ENCODE results near the gene VIPR1.

VIPR1 gene

DNA sequence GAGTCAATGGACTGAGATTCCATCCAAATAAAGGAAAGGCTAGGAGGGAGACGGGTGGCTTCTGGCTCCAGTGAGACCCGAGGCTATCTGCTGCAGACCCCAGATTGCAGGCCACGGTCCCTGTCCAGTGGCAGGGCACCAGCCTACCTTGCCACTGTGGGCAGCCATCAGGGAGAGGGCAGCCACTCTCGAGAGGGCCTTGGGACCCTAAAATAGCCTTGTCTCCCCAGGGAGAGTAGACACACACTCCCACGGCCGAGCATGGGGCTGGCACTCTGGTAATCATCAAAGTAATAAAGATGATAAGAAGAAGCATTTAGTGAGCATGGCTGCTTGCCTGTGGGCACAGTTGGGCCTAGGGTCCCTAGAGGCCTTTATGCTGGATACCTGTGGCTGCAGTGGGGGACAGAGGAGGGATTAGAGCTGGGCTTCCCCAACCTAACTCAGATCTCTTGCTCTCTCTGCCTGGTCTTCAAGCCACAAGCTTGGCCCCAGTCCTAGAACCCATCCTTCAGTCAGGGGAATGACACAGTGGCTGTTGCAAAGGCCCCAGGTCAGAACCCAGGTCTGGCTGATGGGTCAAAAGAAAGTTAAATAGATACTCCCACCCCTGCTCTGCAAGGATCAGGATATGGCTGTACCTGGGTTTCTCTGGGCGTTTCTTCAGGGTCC, 9.2 kb upstream of the VIPR1 start:
- no peak for DNase-seq (ENCODE audit: low read depth in 2 of 2)

DNA sequence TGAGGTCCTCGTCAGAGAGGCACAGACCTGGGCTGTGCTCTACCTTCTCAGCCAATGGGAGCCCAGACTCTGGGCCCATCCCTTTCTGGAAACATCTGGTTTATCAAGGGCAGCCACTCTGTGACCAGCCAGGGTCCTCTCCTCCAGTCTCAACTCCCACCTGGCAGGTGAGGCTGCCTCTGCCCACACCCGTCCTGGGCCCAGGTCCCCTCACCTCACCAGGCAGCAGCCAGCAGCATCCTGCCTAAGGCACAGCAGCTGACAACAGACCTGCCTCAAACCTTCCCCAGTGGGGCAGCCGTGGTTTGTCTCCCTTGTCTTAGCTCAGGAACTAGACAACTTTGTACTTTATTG, 8.7 kb upstream of the VIPR1 start:
- DNase-seq (ENCODE audit: low read depth in 2 of 2) = no peak

DNA sequence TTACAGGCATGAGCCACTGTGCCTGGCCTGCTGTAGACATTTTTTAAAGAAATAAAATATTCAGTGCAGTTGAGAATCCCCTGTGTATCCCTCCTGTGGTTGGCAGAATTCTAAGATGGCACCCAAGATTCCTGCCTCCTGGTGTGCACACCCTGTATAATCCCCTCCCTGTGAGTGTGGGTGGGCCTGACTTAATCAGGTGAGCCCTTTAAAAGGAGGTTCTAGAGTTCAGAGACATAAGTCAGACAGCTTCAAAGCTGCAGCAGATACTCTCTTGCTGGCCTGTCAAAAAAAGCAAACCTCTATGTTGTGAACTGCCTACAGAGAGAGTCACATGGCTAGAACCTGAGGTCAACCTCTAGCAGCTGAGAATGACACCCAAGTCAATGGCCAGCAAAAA, 7.0 kb upstream of the VIPR1 start:
- DNase-seq (ENCODE audit: low read depth in 2 of 2) = no peak

DNA sequence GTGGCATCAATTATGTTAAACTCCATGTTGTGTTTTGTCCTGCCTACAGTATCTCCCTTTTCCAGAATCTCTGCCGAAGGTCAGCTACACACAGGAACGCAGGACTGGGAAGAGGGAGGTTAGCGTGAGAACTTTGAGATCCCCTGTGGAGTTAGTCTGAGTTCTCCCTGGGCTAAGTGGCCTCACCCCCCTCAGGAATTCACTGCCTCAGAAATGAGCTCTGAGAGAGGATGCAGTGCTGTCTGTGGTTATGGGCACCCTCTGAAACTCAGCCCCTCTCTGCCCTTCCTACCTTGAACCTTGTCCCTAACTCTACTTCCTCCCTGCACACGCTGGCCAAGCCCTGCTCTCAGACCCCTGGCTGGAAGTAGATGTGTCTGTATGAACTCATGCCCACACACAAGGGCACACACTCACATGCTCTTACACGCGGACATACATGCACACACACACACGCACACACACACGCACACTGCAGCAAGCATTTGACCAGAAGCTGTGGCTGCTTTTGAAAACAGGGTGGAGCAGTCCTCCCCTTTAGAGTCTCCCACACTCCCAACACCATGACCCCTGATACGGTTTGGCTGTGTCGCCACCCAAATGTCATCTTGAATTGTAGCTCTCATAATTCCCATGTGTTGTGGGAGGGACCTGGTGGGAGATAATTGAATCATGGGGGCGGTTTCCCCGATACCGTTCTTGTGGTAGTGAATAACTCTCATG, 5.3 kb upstream of the VIPR1 start:
- no peak for DNase-seq (ENCODE audit: low read depth in 2 of 2)

DNA sequence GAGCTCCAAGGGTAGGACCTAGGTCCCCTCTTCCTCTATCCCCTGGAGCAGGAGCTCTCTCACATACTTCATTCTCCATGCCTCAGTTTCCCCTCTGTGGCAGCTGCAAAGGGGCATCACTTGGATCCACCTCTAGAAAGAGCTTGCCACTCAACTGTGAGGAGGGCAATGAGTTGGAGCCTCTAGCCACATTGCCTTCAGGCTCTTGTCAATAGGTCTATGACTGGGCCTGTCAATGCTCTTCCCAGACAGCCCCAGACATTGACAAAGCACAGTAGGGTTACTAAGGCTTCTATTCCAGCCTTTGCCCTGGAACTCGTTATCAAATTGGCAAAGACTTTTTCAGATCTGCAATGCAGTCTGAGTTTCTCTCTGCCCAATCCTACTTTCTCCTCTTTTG, 4.4 kb upstream of the VIPR1 start:
- no peak for DNase-seq (ENCODE audit: low read depth in 2 of 2)

DNA sequence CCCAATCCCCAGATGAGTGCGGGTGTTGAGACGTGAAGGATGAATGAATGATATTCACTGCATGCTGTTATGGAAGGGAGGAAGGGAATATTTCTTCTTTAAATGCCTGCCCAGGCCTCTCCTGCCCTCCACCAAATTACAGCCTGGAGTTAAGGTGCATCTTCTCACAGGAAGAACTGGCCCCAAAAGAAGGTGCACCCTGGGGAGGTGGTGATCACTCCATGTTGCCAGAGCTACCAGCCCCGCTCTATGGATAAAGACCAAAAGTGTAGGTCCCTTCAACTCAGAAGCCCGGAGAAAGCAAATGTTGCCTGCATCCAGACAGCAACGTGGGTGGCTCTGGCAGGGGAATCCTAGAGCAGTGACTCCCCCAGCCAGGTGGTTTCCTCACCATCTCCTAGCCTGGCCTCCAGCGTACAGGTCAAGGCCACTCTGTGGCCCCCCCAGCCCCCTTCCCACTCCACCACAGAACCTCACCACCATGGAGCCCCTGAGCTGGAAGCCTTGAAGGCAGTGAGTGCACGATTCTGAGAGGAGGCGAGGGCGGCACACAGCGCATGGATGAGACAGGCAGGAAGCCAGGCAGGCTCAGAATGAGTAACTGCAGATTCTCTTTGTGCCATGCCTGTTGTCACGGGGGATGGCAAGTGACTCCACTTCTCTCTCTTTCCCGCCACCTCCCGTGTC, 3.5 kb upstream of the VIPR1 start:
- DNase-seq (ENCODE audit: low read depth in 2 of 2) = no peak

DNA sequence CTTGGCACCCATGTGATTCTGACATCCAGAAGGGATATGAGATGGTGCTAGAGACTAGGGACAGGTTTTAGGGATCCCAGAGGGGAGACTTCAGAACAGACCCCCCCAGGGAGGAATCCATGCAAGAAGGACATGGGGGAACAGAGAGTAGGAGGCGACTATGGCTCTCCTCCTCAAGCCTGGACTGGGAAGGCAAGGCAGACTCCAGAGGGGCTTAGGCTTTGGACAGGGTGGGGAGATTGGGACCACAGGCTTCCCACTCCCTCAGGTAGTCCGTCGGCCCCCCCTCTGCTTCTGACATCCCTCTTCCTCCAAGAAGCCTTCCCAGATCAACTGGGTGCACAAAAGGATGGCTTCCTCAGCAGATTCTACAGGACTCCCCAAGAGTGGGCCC, 3.0 kb upstream of the VIPR1 start:
- DNase-seq (ENCODE audit: low read depth in 2 of 2) = no peak

DNA sequence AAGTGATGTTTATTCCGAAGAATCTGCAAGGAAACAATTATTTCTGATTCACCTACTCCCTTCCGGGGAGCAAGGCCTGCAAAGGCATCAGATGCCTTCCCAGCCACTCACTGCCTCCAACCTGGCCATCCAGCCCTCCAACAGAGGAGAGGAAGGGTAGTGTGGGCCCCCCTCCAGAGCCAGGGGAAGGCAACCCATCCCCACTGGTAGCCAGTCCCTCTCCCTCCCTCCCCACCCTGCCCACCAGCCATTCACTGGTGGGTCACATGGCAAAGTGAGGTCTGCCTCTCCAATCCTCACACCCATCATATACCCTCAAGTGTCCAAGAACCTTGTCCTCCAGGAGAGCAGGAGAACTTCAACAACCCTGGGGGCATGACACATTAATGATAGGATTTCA, 2.4 kb upstream of the VIPR1 start:
- no peak for DNase-seq (ENCODE audit: low read depth in 2 of 2)

DNA sequence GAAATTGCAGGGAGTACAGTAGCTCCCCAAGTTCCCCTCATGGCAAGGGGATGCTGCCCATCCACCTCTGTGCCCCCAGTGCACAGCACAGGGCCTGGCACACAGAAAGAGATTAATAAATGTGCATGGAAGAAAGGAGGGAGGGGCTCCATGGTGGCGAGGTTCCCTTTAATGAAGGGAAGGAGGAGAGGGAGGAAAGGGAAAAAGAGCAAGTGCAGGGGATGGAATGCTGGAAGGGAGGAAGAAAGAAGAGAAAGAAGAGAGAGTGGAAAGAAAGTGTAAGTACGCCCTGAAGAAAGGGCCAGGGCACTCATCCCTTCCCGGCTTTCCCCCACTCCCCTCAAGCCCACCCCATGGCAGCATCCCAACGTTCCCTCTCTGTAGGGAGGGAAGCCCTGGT, 1.5 kb upstream of the VIPR1 start:
- no peak for DNase-seq (ENCODE audit: low read depth in 2 of 2)

DNA sequence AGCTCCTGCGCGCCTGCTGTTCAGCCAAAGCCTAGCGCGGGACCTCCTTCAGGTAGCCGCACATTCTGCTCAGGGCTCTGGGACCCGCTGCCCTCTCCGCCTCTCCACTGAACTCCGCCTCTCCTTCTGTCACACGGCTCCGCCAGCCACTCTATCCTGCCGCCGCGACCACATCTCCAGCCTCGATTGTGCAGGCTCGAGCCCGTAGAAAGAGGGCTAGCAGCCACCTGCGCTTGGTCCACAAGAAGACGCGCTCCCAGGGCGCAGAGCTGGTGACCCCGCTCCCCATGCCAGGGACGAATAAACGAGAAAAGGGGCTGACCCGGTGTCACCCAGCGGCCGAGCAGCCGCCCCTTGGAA, 1.1 kb upstream of the VIPR1 start:
- DNase-seq (ENCODE audit: low read depth in 2 of 2) = peak in 1 of 2 donors; percentile 3

DNA sequence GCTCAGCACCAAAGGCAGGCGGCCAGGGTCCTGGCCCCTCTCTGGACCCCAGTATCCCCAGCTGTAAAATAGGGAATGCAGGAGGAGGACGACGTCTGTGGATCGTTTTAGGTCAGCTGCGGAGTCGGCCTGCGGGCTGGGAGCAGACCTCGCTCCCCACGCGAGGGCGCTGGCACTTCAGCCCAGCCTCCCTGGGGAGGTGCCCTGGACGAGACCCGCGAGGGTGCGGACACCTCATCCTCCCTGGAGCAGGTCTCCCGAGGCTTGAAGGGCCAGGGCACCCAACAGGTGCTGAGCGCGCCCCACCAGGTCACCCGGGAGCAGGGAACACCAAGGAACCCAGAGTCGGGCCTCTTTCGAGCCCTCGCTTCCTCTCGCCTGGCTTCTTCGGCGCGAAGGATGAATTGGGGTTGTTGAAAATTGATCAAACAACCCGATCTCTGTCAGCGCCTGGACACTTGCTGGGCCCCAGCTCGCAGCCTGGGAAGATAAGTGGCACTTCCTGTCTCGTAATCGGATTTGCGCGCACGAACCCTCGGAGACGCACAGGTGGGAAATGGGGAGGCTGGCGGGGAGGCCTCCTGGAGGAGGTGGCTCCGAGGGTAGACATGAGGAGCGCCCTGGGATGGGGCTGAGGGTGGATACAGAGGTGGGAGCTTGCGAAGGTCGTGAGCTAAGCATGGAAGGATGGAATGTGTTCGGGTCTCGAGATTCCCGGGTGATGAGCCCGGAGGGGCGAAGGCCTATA, 588 bp upstream of the VIPR1 start:
- DNase-seq (ENCODE audit: low read depth in 2 of 2) = peak; percentile 35 to 55

DNA sequence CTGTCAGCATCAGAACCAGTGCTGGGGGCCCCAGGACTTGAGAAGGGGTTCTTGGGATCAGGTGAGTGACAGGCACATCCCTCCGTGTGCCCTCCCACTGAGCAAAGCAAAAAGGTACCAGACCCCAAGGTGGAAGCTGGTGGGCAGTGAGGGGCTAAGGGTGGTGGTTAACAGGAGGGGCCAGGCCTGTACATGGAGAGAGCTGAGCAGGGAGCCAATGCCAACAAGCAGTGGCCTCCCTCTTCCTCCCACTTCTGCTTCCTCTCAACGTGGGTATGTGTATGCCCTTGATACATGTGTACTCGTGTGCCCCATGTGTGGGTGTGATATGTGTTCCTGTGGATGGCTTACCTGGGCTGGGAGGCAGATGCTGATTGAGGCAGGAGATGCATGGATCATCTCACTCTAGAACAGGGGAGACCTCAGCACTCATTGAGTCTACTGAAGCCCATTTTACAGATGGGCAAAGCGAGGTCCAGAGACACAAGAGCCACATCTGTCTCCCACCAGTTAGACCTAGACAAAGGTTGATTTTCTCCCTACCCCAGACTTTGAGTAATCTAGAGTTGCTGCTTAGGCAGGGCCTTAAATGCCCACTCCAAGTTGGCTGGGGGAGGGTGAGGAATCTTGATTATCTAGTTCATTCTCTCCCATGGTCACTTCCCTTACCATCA, 945 bp downstream of the VIPR1 start:
- DNase-seq (ENCODE audit: low read depth in 2 of 2) = no peak

DNA sequence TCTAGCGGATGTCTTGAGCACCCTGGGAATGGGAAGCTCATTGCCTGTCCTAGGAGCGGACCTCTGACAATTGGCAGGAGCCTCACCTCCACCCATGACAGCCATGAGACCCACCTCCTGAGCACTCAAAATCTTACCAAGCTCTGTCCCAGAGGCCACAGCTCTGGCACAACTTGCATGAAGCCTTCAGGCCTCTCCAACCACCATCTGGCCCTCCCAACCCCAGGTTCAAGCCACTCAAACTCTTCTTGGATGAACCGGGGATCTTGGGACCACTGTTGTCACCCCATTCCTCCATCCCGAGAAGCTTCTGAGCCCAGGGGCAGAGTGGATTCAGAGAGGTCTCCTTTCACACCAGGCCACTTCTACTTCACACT, 1.5 kb downstream of the VIPR1 start:
- DNase-seq (ENCODE audit: low read depth in 2 of 2) = no peak

DNA sequence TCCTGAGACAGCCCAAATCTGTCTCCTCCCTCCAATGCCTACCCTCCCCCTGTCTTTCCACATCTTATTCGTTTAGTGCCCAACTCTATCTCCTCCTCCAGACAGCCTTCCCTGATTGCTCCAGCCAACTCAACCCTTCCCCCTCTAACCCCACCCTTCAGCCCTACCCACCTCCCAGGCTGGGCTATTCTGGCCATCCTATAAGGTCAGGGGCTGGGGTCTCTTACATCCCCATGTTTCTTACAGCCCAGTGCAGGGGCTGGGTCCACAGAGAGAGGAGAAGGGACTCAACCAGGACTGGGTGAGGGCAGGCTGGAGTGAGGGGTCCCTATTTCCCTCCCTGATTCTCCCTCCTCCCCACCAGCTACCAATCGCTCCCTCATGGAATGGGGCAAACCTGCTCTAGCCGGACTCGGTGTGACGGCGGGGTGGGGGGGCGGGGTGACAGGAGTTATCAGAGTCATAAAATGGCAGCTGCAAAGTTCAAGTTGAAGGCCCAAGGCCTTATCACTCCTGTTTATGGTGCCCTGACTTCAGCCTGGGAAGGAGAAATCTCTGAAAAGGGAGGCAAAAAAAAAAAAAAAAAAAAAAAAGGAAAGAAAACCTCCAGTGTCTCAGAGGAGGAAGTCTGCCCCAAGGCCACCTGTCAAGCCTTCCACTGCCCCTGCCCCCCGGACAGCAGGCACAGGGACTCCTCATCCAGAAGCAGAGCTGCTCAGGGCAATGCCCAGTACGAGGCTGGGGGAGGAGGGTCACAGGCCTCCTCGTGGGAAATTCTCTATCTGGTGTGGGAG, 2.1 kb downstream of the VIPR1 start:
- no peak for DNase-seq (ENCODE audit: low read depth in 2 of 2)

DNA sequence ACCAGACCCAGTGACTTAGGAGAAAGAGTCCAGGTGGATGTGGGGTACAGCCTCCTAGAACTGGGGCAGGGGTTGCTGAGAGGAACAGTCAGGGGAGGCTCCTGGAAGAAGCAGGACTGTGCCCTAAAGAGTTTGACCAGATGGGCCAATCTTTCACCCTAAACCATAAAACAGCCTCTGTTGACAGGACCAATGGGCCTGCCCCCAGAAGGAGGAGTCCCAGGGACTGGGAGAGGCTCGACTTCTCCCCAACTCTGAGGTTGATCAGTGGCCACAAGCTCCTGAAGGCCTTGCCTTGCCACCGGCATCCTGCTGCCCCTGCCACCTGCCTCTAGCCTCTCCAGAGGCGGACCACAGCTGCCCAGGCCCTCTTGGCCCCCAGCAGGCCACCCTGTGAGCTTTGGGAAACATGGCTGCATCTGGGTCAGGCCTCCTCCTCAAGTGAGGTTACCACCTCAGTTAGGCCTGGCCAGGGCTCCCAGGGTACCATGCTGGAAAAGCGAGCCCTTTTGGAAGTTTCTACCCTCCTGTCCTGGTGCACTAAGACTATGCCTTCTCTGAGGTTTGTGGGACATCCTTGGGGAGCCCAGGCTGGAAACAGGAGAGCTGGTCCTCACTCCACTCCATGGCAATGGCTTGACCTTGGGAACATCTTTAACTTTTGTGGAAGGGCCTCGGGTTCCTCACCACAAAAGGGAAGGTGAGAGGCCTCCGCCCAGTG, 2.8 kb downstream of the VIPR1 start:
- no peak for DNase-seq (ENCODE audit: low read depth in 2 of 2)

DNA sequence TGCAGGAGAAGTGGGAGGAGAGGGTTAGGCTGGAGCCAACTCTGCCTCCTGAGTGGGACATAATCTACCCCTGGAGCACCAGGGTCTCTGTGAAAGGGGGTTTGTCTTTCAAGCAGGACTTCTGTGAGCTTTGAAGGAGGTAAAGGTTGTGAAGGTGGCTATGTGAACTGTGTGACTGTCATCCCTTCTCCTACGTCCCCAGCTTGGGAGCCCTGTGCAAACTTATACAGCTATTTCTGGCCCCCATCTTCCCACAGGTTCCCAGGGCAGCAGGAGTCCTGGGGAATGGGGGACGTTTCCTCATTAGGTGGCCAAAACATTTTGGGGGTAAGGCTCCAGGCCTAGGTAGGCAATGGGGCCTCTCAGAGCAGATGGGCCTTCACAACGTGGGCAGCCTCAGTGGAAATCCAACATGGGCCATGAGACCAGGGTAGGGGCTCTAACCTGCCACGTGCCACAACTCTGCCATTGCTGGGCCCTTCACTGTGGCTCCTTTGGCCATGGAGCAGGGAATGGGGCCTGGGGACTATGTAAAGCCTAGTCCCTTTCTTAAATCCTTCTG, 3.5 kb downstream of the VIPR1 start:
- no peak for DNase-seq (ENCODE audit: low read depth in 2 of 2)

DNA sequence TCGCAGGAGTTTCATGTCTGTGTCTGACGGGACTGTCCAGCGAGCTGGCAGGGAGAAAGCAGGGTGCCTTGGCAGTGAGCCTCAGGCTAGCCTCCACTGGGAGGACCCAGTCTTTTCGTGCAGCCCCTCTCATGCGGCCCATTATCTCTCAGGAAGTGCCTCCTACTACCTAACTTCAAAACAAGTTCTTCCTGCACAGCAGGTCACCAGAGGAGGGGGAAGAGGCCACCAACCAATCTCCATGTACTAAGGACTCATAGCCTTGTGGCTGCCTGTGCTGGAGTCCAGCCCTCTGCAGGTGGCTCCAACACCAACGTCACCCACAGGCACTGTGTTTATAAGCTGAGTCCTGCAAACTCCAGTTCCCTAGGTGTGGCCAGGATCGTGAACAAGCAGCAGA, 4.8 kb downstream of the VIPR1 start:
- no peak for DNase-seq (ENCODE audit: low read depth in 2 of 2)

DNA sequence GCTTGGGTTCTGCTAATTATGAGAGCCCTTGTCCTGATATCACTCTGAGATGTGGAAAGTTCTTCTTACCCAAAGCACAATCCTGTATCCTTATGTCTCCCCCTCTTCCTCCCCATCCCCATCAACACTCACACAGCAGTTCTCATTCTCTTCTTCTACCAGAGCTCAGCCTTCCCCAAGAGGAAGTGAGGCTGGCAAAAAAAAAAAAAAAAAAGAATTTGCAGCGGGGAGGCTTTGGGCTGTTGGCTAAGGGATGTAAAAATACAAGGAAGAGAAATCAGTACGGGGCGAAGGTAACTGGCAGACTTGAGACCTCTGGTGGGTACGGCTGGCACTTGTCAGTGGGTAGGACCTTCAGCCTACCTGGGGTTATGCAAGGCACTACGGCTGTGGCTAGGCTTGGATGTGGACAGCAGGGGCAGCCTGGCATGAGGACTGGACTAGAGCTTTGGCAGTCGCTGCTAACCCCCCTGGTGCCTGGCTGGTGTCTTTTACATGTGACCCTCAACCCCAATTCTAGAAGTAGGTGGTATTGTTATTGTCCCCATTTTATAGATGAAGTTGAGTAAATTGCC, 5.4 kb downstream of the VIPR1 start:
- DNase-seq (ENCODE audit: low read depth in 2 of 2) = no peak

DNA sequence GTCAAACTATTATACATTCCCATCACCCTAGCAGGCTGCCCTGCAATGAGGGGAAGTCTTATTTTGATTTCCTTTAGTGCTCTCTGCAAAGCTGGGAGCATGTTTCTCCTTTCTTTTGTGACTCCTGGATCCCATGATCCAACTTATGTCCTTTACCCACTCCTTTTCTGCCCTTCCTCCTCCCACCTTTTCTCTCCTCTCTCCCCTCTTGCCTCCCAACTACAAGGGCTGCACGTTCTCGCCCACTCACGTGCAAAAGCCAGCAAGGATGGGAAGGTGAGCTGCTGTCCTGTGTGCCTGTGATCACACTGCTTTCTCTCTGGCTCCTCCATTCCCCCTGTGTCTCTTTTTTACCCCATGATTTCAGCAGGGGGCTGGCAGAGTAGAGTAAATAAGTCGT, 6.1 kb downstream of the VIPR1 start:
- DNase-seq (ENCODE audit: low read depth in 2 of 2) = no peak

DNA sequence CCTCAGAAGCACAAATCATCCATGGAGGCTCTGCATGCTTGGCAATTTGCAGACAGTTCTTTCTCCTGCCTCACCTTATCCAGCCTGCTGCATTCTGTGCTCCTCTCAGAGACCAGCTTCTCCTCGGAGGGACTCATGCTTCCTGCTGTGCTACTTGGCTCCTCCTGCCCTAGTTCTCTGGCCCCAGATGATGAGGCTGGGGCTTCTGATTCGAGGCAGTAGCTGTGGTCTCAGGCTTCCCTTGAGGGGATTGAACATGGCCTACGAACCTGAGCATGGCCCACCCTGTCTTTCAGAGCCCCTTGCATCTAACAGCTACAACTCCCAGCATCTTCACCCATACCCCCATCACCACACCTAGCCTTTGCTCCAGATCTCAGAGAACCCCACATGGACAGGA, 6.7 kb downstream of the VIPR1 start:
- DNase-seq (ENCODE audit: low read depth in 2 of 2) = no peak
